Muscle layer of colon (tissue), 2 donors: ENCODE data around the gene ABHD10.

ENCODE experiments used
- H3K27ac ChIP-seq: one replicate; pipeline ENCODE4 v1.7.0; 2013; ENCODE audit warnings: low read depth, mild to moderate bottlenecking, low read length, moderate library complexity
- H3K27me3 ChIP-seq, 2 donors: one replicate each; pipeline ENCODE4 v1.7.0; 2013; ENCODE audit warnings: low read length in 2 of 2, mild to moderate bottlenecking in 2 of 2; ENCODE audit not compliant: insufficient read depth in 2 of 2, control insufficient read depth in 1 of 2
- H3K36me3 ChIP-seq: one replicate; pipeline ENCODE4 v1.7.0; 2013; ENCODE audit warnings: mild to moderate bottlenecking, low read length; ENCODE audit not compliant: insufficient read depth
- H3K4me1 ChIP-seq: one replicate; pipeline ENCODE4 v1.7.0; 2013; ENCODE audit warnings: mild to moderate bottlenecking, low read length; ENCODE audit not compliant: insufficient read depth
- H3K4me3 ChIP-seq, 2 donors: one replicate each; pipeline ENCODE4 v1.7.0; 2013; ENCODE audit warnings: low read length in 2 of 2, low read depth in 1 of 2, mild to moderate bottlenecking in 1 of 2, moderate library complexity in 1 of 2
- H3K9ac ChIP-seq: one replicate; pipeline ENCODE4 v1.7.0; 2013; ENCODE audit warnings: low read length
- H3K9me3 ChIP-seq: one replicate; pipeline ENCODE4 v1.7.0; 2013; ENCODE audit warnings: mild to moderate bottlenecking, low read length
- donor health status: abdominal sarcoma.
- donor health status: Adenocarcinoma of cecum.

The ABHD10 gene

GRCh38 chr3:111949712-111950111, 29.1 kb upstream of the ABHD10 start:
- Histone ChIP-seq H3K4me1 (peaks cover 7% of the 10 kb centered on the region), H3K9ac (no peak overlapping the region), H3K36me3 (peaks cover 29% of the 10 kb centered on the region), H3K9me3 (no peaks in the 10 kb centered on the region), H3K27me3 (no peaks in the 10 kb centered on the region), H3K27ac (no peak overlapping the region), H3K4me3 (no peak overlapping the region)

- no peaks in the 10 kb centered on the region for H3K9me3 ChIP-seq
- H3K4me3 ChIP-seq = no peak overlapping the region
- H3K27ac ChIP-seq = no peak overlapping the region
- H3K4me1 ChIP-seq = peaks cover 8% of the 10 kb centered on the region
- no peaks in the 10 kb centered on the region for H3K27me3 ChIP-seq
- H3K9ac ChIP-seq = no peak overlapping the region
- peaks cover 23% of the 10 kb centered on the region for H3K36me3 ChIP-seq
Observed at GRCh38 chr3:111951032-111951431, 27.8 kb upstream of the ABHD10 start.

GRCh38 chr3:111952086-111952485, 26.7 kb upstream of the ABHD10 start:
- Histone ChIP-seq H3K36me3 (peaks cover 23% of the 10 kb centered on the region), H3K4me1 (peaks cover 8% of the 10 kb centered on the region), H3K4me3 (no peak overlapping the region), H3K9ac (no peak overlapping the region), H3K27ac (no peak overlapping the region), H3K9me3 (no peaks in the 10 kb centered on the region), H3K27me3 (no peaks in the 10 kb centered on the region)

GRCh38 chr3:111952866-111953450, 25.9 kb upstream of the ABHD10 start:
- Histone ChIP-seq H3K36me3 (peaks cover 23% of the 10 kb centered on the region), H3K4me3 (no peak overlapping the region), H3K27me3 (no peaks in the 10 kb centered on the region), H3K9ac (no peak overlapping the region), H3K4me1 (peaks cover 8% of the 10 kb centered on the region), H3K27ac (no peak overlapping the region), H3K9me3 (no peaks in the 10 kb centered on the region)

GRCh38 chr3:111954228-111954990, 24.4 kb upstream of the ABHD10 start:
- Histone ChIP-seq H3K27ac (no peak overlapping the region), H3K36me3 (peaks cover 22% of the 10 kb centered on the region), H3K4me3 (no peak overlapping the region), H3K4me1 (peaks cover 8% of the 10 kb centered on the region), H3K27me3 (no peaks in the 10 kb centered on the region), H3K9ac (no peak overlapping the region), H3K9me3 (no peaks in the 10 kb centered on the region)

- peaks cover 26% of the 10 kb centered on the region for H3K36me3 ChIP-seq
- H3K4me1 ChIP-seq = peaks cover 8% of the 10 kb centered on the region
- no peaks in the 10 kb centered on the region for H3K9me3 ChIP-seq
- no peak overlapping the region for H3K27ac ChIP-seq
- H3K9ac ChIP-seq = no peak overlapping the region
- no peaks in the 10 kb centered on the region for H3K27me3 ChIP-seq
- no peak overlapping the region for H3K4me3 ChIP-seq
Observed at GRCh38 chr3:111955876-111956275, 22.9 kb upstream of the ABHD10 start.

- Histone ChIP-seq H3K27ac (no peak overlapping the region), H3K4me3 (no peak overlapping the region), H3K9ac (no peak overlapping the region), H3K27me3 (no peaks in the 10 kb centered on the region), H3K4me1 (peaks cover 8% of the 10 kb centered on the region), H3K36me3 (peaks cover 26% of the 10 kb centered on the region), H3K9me3 (no peaks in the 10 kb centered on the region)
Observed at GRCh38 chr3:111956449-111956848, 22.4 kb upstream of the ABHD10 start.

GRCh38 chr3:111956995-111957734, 21.7 kb upstream of the ABHD10 start:
- H3K9ac ChIP-seq = no peak overlapping the region
- peaks cover 8% of the 10 kb centered on the region for H3K4me1 ChIP-seq
- no peaks in the 10 kb centered on the region for H3K9me3 ChIP-seq
- no peak overlapping the region for H3K27ac ChIP-seq
- H3K36me3 ChIP-seq = peaks cover 27% of the 10 kb centered on the region
- H3K27me3 ChIP-seq = no peaks in the 10 kb centered on the region
- no peak overlapping the region for H3K4me3 ChIP-seq

GRCh38 chr3:111961461-111962164, 17.2 kb upstream of the ABHD10 start:
- Histone ChIP-seq H3K27me3 (no peaks in the 10 kb centered on the region), H3K9me3 (no peaks in the 10 kb centered on the region), H3K4me3 (no peak overlapping the region), H3K27ac (no peak overlapping the region), H3K4me1 (no peaks in the 10 kb centered on the region), H3K36me3 (peaks cover 29% of the 10 kb centered on the region), H3K9ac (no peak overlapping the region)

- Histone ChIP-seq H3K9ac (no peak overlapping the region), H3K4me1 (peaks cover 6% of the 10 kb centered on the region), H3K27me3 (no peaks in the 10 kb centered on the region), H3K36me3 (peaks cover 35% of the 10 kb centered on the region), H3K9me3 (no peaks in the 10 kb centered on the region), H3K4me3 (no peak overlapping the region), H3K27ac (no peak overlapping the region)
Observed at GRCh38 chr3:111963424-111963823, 15.4 kb upstream of the ABHD10 start.

GRCh38 chr3:111965484-111965883, 13.3 kb upstream of the ABHD10 start:
- Histone ChIP-seq H3K36me3 (peaks cover 29% of the 10 kb centered on the region), H3K27me3 (no peaks in the 10 kb centered on the region)

More at GRCh38 chr3:111965484-111965883, 13.3 kb upstream of the ABHD10 start:
- Histone ChIP-seq H3K4me3 (no peak overlapping the region), H3K27ac (no peak overlapping the region), H3K9me3 (no peaks in the 10 kb centered on the region), H3K4me1 (peaks cover 6% of the 10 kb centered on the region), H3K9ac (no peak overlapping the region)
